RWPE2 (cell line): ENCODE results near the gene H6PD.

ENCODE experiments used
- ATAC-seq: fragments of 200-7000 bp; cut with Tn5 transposase; 3 replicates; pipeline ENCODE4 v1.9.1; 2021; ENCODE audit warnings: low read depth
- DNase-seq: peaks from one replicate; pipeline ENCODE4 v3.0.0-alpha.2; 2020; ENCODE audit warnings: low spot score
- H3K27ac ChIP-seq: fragments of 450-650 bp; 2 replicates; pipeline ENCODE4 v1.5.1; 2017; ENCODE audit warnings: mild to moderate bottlenecking; ENCODE audit not compliant: poor library complexity, severe bottlenecking
- H3K27me3 ChIP-seq: fragments of 250-450 bp; sonication (Bioruptor Pico); 2 replicates; pipeline ENCODE4 v1.5.1; 2021; ENCODE audit warnings: mild to moderate bottlenecking, moderate library complexity; ENCODE audit not compliant: insufficient read depth, poor library complexity, severe bottlenecking
- H3K36me3 ChIP-seq: fragments of 250-450 bp; sonication (Bioruptor Pico); 2 replicates; pipeline ENCODE4 v1.5.1; 2020; ENCODE audit warnings: low read depth, mild to moderate bottlenecking, moderate library complexity
- H3K4me1 ChIP-seq: fragments of 250-450 bp; sonication (Bioruptor Pico); 2 replicates; pipeline ENCODE4 v1.5.1; 2021; ENCODE audit warnings: mild to moderate bottlenecking, moderate library complexity; ENCODE audit not compliant: insufficient read depth, poor library complexity, severe bottlenecking
- H3K4me3 ChIP-seq: fragments of 250-450 bp; sonication (Bioruptor Pico); 2 replicates; pipeline ENCODE4 v1.5.1; 2021; ENCODE audit warnings: mild to moderate bottlenecking, moderate library complexity; ENCODE audit not compliant: severe bottlenecking
- H3K9me3 ChIP-seq: fragments of 250-450 bp; sonication (Bioruptor Pico); 2 replicates; pipeline ENCODE4 v1.5.1; 2021; ENCODE audit warnings: mild to moderate bottlenecking, moderate library complexity; ENCODE audit not compliant: severe bottlenecking
- CTCF ChIP-seq: fragments of 450-650 bp; IDR thresholded peaks from one replicate; pipeline ENCODE4 v1.5.1; 2017; ENCODE audit warnings: mild to moderate bottlenecking, moderate library complexity; ENCODE audit not compliant: poor library complexity, severe bottlenecking

H6PD gene

GRCh38 chr1:9307303-9307702 is 72.7 kb downstream of the H6PD start:
- H3K4me3 ChIP-seq = no peak overlapping the region
- TF ChIP-seq CTCF = no peak
- DNase-seq (no peak), ATAC-seq (no peak)
- no peaks in the 10 kb centered on the region for H3K27me3 ChIP-seq
- H3K9me3 ChIP-seq = no peaks in the 10 kb centered on the region
- peaks cover 13% of the 10 kb centered on the region for H3K4me1 ChIP-seq
- no peak overlapping the region for H3K27ac ChIP-seq
- H3K36me3 ChIP-seq = no peaks in the 10 kb centered on the region

- no peaks in the 10 kb centered on the region for H3K27me3 ChIP-seq
These were observed 73.7 kb downstream of the H6PD start for GRCh38 chr1:9308236-9308785.

GRCh38 chr1:9309080-9309479 is 74.5 kb downstream of the H6PD start:
- Histone ChIP-seq H3K4me1 (no peaks in the 10 kb centered on the region), H3K9me3 (no peaks in the 10 kb centered on the region), H3K36me3 (no peaks in the 10 kb centered on the region), H3K27ac (no peak overlapping the region), H3K27me3 (no peaks in the 10 kb centered on the region), H3K4me3 (no peak overlapping the region)
- DNase-seq (no peak), ATAC-seq (no peak)
- TF ChIP-seq CTCF = no peak

More at GRCh38 chr1:9308236-9308785, 73.7 kb downstream of the H6PD start:
- no peak for TF ChIP-seq CTCF
- ATAC-seq (no peak), DNase-seq (no peak)
- no peak overlapping the region for H3K4me3 ChIP-seq
- H3K4me1 ChIP-seq = peaks cover 3% of the 10 kb centered on the region
- no peak overlapping the region for H3K27ac ChIP-seq
- no peaks in the 10 kb centered on the region for H3K36me3 ChIP-seq
- H3K9me3 ChIP-seq = no peaks in the 10 kb centered on the region

- Histone ChIP-seq H3K27me3 (no peaks in the 10 kb centered on the region), H3K4me3 (no peak overlapping the region), H3K9me3 (no peaks in the 10 kb centered on the region), H3K36me3 (no peaks in the 10 kb centered on the region), H3K4me1 (no peaks in the 10 kb centered on the region), H3K27ac (no peak overlapping the region)
- ATAC-seq (no peak), DNase-seq (no peak)
- TF ChIP-seq CTCF = no peak
These were observed 75.4 kb downstream of the H6PD start for GRCh38 chr1:9309991-9310390.

- Histone ChIP-seq H3K27me3 (no peaks in the 10 kb centered on the region), H3K9me3 (no peaks in the 10 kb centered on the region), H3K4me3 (no peak overlapping the region), H3K36me3 (no peaks in the 10 kb centered on the region), H3K4me1 (no peaks in the 10 kb centered on the region), H3K27ac (no peak overlapping the region)
- DNase-seq (no peak), ATAC-seq (no peak)
- TF ChIP-seq CTCF = no peak
These were observed 76.5 kb downstream of the H6PD start for GRCh38 chr1:9311029-9311428.
